ENCODE measurements around the gene FERMT1.

FERMT1 gene

DNA sequence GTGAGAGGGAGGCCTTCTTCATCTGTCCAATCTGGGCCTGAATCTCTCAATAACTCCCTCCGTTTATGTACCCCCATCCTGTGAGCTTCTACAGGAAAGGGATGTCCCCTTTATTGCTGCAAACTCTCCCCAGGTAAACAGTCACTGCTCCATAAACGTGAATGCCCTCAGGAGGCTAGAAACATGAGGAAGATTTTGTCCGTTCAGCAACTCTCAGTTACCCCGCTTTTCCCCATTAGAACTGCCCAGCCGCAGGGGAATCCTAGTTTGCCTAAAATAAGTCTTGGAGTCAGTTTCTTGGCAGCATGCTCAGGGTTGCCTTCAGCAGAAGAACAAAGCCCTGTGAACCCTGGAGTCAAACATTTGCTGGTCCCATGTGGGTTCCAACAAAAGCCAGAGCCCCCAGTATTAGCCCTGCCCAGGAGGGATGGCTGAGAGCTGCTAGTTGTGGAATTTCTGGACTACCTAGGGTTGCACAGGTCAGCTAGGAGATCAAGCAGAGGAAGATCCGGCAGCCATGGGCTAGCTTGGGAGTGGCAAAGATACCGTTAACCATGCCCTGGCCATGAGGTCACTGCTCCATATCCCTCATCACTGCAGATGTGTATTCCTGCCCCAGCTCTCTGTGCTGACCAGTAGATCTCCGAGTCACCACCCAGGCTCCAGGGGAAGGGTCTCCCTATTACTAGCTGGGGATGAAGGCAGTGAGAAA is 69.6 kb downstream of the FERMT1 start:
- no peak for TF ChIP-seq EZH2 (IDR thresholded peaks at IDR 0.05; ENCODE audit: borderline replicate concordance, low read depth, low read length, severe bottlenecking)
- TF ChIP-seq, protein P1, sequence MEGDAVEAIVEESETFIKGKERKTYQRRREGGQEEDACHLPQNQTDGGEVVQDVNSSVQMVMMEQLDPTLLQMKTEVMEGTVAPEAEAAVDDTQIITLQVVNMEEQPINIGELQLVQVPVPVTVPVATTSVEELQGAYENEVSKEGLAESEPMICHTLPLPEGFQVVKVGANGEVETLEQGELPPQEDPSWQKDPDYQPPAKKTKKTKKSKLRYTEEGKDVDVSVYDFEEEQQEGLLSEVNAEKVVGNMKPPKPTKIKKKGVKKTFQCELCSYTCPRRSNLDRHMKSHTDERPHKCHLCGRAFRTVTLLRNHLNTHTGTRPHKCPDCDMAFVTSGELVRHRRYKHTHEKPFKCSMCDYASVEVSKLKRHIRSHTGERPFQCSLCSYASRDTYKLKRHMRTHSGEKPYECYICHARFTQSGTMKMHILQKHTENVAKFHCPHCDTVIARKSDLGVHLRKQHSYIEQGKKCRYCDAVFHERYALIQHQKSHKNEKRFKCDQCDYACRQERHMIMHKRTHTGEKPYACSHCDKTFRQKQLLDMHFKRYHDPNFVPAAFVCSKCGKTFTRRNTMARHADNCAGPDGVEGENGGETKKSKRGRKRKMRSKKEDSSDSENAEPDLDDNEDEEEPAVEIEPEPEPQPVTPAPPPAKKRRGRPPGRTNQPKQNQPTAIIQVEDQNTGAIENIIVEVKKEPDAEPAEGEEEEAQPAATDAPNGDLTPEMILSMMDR (IDR thresholded peaks at IDR 0.05; ENCODE audit: borderline replicate concordance, extremely low read depth, low read length, poor library complexity, severe bottlenecking) = no peak
- Histone ChIP-seq H3K4me2 (ENCODE audit: insufficient read depth, low read length) (no peak overlapping the region), H4K20me1 (ENCODE audit: insufficient read depth, low read length) (no peaks in the 10 kb centered on the region; the same call in 1 of the 2 replicates), H3K9me3 (ENCODE audit: insufficient read depth, low read length, severe bottlenecking) (no peaks in the 10 kb centered on the region), H3K27ac (ENCODE audit: low read length) (no peak overlapping the region), H3K4me1 (ENCODE audit: insufficient read depth, low read length) (no peaks in the 10 kb centered on the region), H2AFZ (ENCODE audit: low read depth, low read length) (no peak overlapping the region), H3K79me2 (ENCODE audit: insufficient read depth, low read length) (no peaks in the 10 kb centered on the region), H3K9ac (ENCODE audit: low read depth, low read length) (no peak overlapping the region), H3K27me3 (ENCODE audit: insufficient read depth, low read length, poor library complexity) (no peaks in the 10 kb centered on the region), H3K36me3 (ENCODE audit: insufficient read depth, low read length) (no peaks in the 10 kb centered on the region), H3K4me3 (ENCODE audit: low read depth in 1 of 2, low read length in 2 of 2) (no peak overlapping the region)
- no peak for ATAC-seq (ENCODE audit: insufficient read depth, low read depth)
- no peak for DNase-seq

DNA sequence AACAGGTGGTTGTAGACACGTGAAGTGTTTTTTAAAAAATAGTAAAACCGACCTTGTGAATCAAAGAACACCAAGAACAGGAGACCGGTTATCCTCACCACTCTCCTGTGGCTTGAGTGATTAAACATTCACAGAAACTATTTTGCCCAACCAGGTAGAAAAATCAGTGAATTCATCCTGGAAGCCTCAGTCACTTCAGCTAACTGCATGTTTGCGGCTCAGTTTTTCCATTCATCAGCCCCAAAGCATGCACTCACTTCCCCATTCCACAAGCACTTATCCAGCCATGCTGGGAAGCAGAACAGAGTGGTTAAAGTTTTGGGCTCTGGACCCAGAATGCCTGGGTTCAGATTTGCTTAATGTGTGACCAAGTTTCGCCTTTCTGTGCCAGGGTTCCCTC is 71.3 kb downstream of the FERMT1 start:
- H3K9ac ChIP-seq (ENCODE audit: low read depth, low read length) = no peak overlapping the region
- H3K4me2 ChIP-seq (ENCODE audit: insufficient read depth, low read length) = no peak overlapping the region
- no peaks in the 10 kb centered on the region for H3K27me3 ChIP-seq (ENCODE audit: insufficient read depth, low read length, poor library complexity)
- H3K27ac ChIP-seq (ENCODE audit: low read length) = no peak overlapping the region
- H3K4me3 ChIP-seq (ENCODE audit: low read depth in 1 of 2, low read length in 2 of 2) = no peak overlapping the region
- H4K20me1 ChIP-seq (ENCODE audit: insufficient read depth, low read length) = no peaks in the 10 kb centered on the region; the same call in 1 of the 2 replicates
- no peaks in the 10 kb centered on the region for H3K9me3 ChIP-seq (ENCODE audit: insufficient read depth, low read length, severe bottlenecking)
- no peak for ATAC-seq (ENCODE audit: insufficient read depth, low read depth)
- no peaks in the 10 kb centered on the region for H3K79me2 ChIP-seq (ENCODE audit: insufficient read depth, low read length)
- H2AFZ ChIP-seq (ENCODE audit: low read depth, low read length) = no peak overlapping the region
- H3K36me3 ChIP-seq (ENCODE audit: insufficient read depth, low read length) = no peaks in the 10 kb centered on the region
- no peak for DNase-seq
- no peaks in the 10 kb centered on the region for H3K4me1 ChIP-seq (ENCODE audit: insufficient read depth, low read length)
- no peak for TF ChIP-seq EZH2 (IDR thresholded peaks at IDR 0.05; ENCODE audit: borderline replicate concordance, low read depth, low read length, severe bottlenecking)
- TF ChIP-seq, protein P1 (IDR thresholded peaks at IDR 0.05; ENCODE audit: borderline replicate concordance, extremely low read depth, low read length, poor library complexity, severe bottlenecking) = no peak

DNA sequence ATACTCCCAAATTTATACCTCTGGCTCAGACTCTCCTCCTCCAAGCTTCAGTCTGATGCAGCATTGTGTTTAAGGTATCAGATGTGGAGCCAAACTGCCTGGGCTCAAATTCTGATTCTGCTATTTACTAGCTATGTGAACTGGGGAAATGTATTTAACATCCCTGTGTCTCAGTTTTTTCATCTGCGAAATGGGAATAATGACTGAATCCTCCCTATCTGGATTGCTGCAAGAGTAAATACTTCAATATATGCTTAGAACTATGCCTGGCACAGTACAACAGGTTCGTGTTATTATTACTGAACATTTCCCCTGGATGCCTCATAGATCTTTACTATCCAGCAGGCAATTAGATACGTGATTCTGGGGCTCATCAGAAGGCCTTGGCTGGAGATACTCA is 74.4 kb downstream of the FERMT1 start:
- Histone ChIP-seq H3K79me2 (ENCODE audit: insufficient read depth, low read length) (no peaks in the 10 kb centered on the region), H3K4me2 (ENCODE audit: insufficient read depth, low read length) (no peak overlapping the region), H3K9ac (ENCODE audit: low read depth, low read length) (no peak overlapping the region), H3K27ac (ENCODE audit: low read length) (no peak overlapping the region), H2AFZ (ENCODE audit: low read depth, low read length) (no peak overlapping the region), H4K20me1 (ENCODE audit: insufficient read depth, low read length) (no peaks in the 10 kb centered on the region; the same call in 1 of the 2 replicates), H3K4me1 (ENCODE audit: insufficient read depth, low read length) (no peaks in the 10 kb centered on the region), H3K4me3 (ENCODE audit: low read depth in 1 of 2, low read length in 2 of 2) (no peak overlapping the region), H3K9me3 (ENCODE audit: insufficient read depth, low read length, severe bottlenecking) (no peaks in the 10 kb centered on the region), H3K36me3 (ENCODE audit: insufficient read depth, low read length) (no peaks in the 10 kb centered on the region), H3K27me3 (ENCODE audit: insufficient read depth, low read length, poor library complexity) (no peaks in the 10 kb centered on the region)
- ATAC-seq (ENCODE audit: insufficient read depth, low read depth) = no peak
- no peak for DNase-seq
- TF ChIP-seq, protein P1 (IDR thresholded peaks at IDR 0.05; ENCODE audit: borderline replicate concordance, extremely low read depth, low read length, poor library complexity, severe bottlenecking) = no peak
- no peak for TF ChIP-seq EZH2 (IDR thresholded peaks at IDR 0.05; ENCODE audit: borderline replicate concordance, low read depth, low read length, severe bottlenecking)
